HepG2 (cell line): ENCODE results near the gene EIF4A3. TPM values are rescaled to one million over a fixed set of nuclear protein-coding genes. Genes with fewer than 3 reads are reported as not detected.

Source experiments
- ARNT ChIP-seq: fragments of 450-650 bp; IDR thresholded peaks from 2 replicates; pipeline ENCODE4 v1.6.1; 2017
- DNMT1 ChIP-seq: sonication (generic); formaldehyde crosslinking; IDR thresholded peaks from 2 replicates; pipeline ENCODE4 v1.5.1; 2020; ENCODE audit warnings: mild to moderate bottlenecking, missing genetic modification reagents
- FIP1L1 ChIP-seq: fragments of 200-400 bp; formaldehyde crosslinking; IDR thresholded peaks from 2 replicates; pipeline ENCODE4 v1.6.1; 2018; ENCODE audit warnings: low read depth, mild to moderate bottlenecking, low read length, moderate library complexity, borderline replicate concordance; ENCODE audit not compliant: insufficient read depth
- FOXP1 ChIP-seq, 2 experiments: fragments of 450-650 bp in 1 of 2; IDR thresholded peaks; 2 replicates each; pipeline ENCODE4 v1.6.1; 2017 to 2018; ENCODE audit warnings: antibody characterized with exemption in 1 of 2
- NFKBIZ ChIP-seq: IDR thresholded peaks from 2 replicates; pipeline ENCODE4 v1.6.1; 2018; ENCODE audit warnings: missing genetic modification reagents, missing compliant biosample characterization
- NR2F1 ChIP-seq, 2 experiments: fragments of 450-650 bp in 1 of 2; formaldehyde crosslinking in 1 of 2; IDR thresholded peaks; 2 replicates each; pipeline versions ENCODE4 v1.5.0 to v1.6.1; 2016 to 2020; ENCODE audit warnings: mild to moderate bottlenecking in 1 of 2, missing compliant biosample characterization in 1 of 2, missing genetic modification reagents in 1 of 2, moderate library complexity in 1 of 2
- NR2F2 ChIP-seq: IDR thresholded peaks from 2 replicates; pipeline ENCODE4 v1.6.1; 2012; ENCODE audit warnings: low read depth, inconsistent platforms, borderline replicate concordance
- PHF5A ChIP-seq: IDR thresholded peaks from one replicate; pipeline ENCODE4 v1.6.1; 2018; ENCODE audit warnings: low read depth, missing genetic modification reagents; ENCODE audit not compliant: unreplicated experiment
- RBM39 ChIP-seq: fragments of 200-400 bp; formaldehyde crosslinking; IDR thresholded peaks from one replicate; pipeline ENCODE4 v1.6.1; 2018; ENCODE audit warnings: antibody characterized with exemption, mild to moderate bottlenecking, low read depth, low read length; ENCODE audit not compliant: poor library complexity, severe bottlenecking
- RELA ChIP-seq: sonication (generic); formaldehyde crosslinking; IDR thresholded peaks from 2 replicates; pipeline ENCODE4 v1.4.0; 2020; ENCODE audit warnings: missing genetic modification reagents
- RFX5 ChIP-seq: IDR thresholded peaks from 2 replicates; pipeline ENCODE4 v1.6.1; 2011; ENCODE audit warnings: low read depth, low read length, improper control_type of control experiment
- SNAPC2 ChIP-seq: sonication (generic); formaldehyde crosslinking; IDR thresholded peaks from 2 replicates; pipeline ENCODE4 v1.8.1; 2022; ENCODE audit warnings: mild to moderate bottlenecking, missing genetic modification reagents
- XRCC5 ChIP-seq: fragments of 200-400 bp; formaldehyde crosslinking; optimal IDR thresholded peaks from 2 replicates; pipeline ENCODE3; 2017; ENCODE audit warnings: mild to moderate bottlenecking, low read length
- ZMAT5 ChIP-seq: sonication (generic); formaldehyde crosslinking; IDR thresholded peaks from 2 replicates; pipeline ENCODE4 v1.5.0; 2020; ENCODE audit warnings: mild to moderate bottlenecking, low read depth, missing genetic modification reagents, borderline replicate concordance
- ZNF20 ChIP-seq: sonication (generic); formaldehyde crosslinking; IDR thresholded peaks from 2 replicates; pipeline ENCODE4 v1.4.0; 2020; ENCODE audit warnings: mild to moderate bottlenecking, moderate library complexity, missing genetic modification reagents
- ZNF432 ChIP-seq: sonication (generic); formaldehyde crosslinking; IDR thresholded peaks from 2 replicates; pipeline ENCODE4 v1.5.0; 2020; ENCODE audit warnings: missing genetic modification reagents, mild to moderate bottlenecking, borderline replicate concordance
- ZNF446 ChIP-seq: sonication (generic); formaldehyde crosslinking; IDR thresholded peaks from 2 replicates; pipeline ENCODE4 v1.5.0; 2020; ENCODE audit warnings: mild to moderate bottlenecking, missing genetic modification reagents
- ZNF468 ChIP-seq: sonication (generic); formaldehyde crosslinking; IDR thresholded peaks from 2 replicates; pipeline ENCODE4 v1.8.0; 2022; ENCODE audit warnings: mild to moderate bottlenecking, moderate library complexity, missing genetic modification reagents
- ZNF546 ChIP-seq: sonication (generic); formaldehyde crosslinking; conservative IDR thresholded peaks from 2 replicates; pipeline ENCODE4 v1.8.1; 2023; ENCODE audit warnings: mild to moderate bottlenecking, missing genetic modification reagents
- ZNF556 ChIP-seq: sonication (generic); formaldehyde crosslinking; IDR thresholded peaks from 2 replicates; pipeline ENCODE4 v1.4.0; 2020; ENCODE audit warnings: mild to moderate bottlenecking, missing genetic modification reagents, borderline replicate concordance
- ZNF572 ChIP-seq: sonication (generic); formaldehyde crosslinking; IDR thresholded peaks from 2 replicates; pipeline ENCODE4 v1.5.1; 2020; ENCODE audit warnings: mild to moderate bottlenecking, missing genetic modification reagents
- ZNF576 ChIP-seq: sonication (generic); formaldehyde crosslinking; IDR thresholded peaks from 2 replicates; pipeline ENCODE4 v1.4.0; 2020; ENCODE audit warnings: mild to moderate bottlenecking, missing genetic modification reagents
- ZNF770 ChIP-seq: sonication (generic); formaldehyde crosslinking; IDR thresholded peaks from 2 replicates; pipeline ENCODE4 v1.5.0; 2020; ENCODE audit warnings: mild to moderate bottlenecking, missing genetic modification reagents
- ZNF891 ChIP-seq: sonication (generic); formaldehyde crosslinking; IDR thresholded peaks from 2 replicates; pipeline ENCODE4 v1.5.0; 2020; ENCODE audit warnings: mild to moderate bottlenecking, missing genetic modification reagents
- polyA plus RNA-seq, 8 experiments: library from polyadenylated mRNA; depleted of rRNA in 3 of 8; stranded (reverse) in 7 of 8; unstranded in 1 of 8; fragments of >200 nt; fragmentation: Illumina TruSeq in 4 of 8; extraction: Trizol in 4 of 8; gene quantifications; 2 replicates each; pipeline versions ENCODE4 v1.2.1 to v1.2.3, GENCODE V29; 2011 to 2016; ENCODE audit warnings: low read depth in 4 of 8, missing spikeins in 1 of 8, mixed read lengths in 1 of 8; ENCODE audit not compliant: insufficient read depth in 1 of 8
- total RNA-seq, 5 experiments: library from RNA; depleted of rRNA; stranded (reverse); fragments of >200 nt; fragmentation: Illumina TruSeq; extraction: Trizol; gene quantifications; 2 replicates each; pipeline ENCODE4 v1.2.3, GENCODE V29; 2016; ENCODE audit warnings: low read depth in 1 of 5
- TF ChIP-seq, protein P1 (sequence below): sonication (generic); formaldehyde crosslinking; IDR thresholded peaks from 2 replicates; pipeline ENCODE4 v1.5.1; 2020; ENCODE audit warnings: mild to moderate bottlenecking, moderate library complexity, missing genetic modification reagents
- TF ChIP-seq, protein P2 (sequence below): sonication (generic); formaldehyde crosslinking; IDR thresholded peaks from 2 replicates; pipeline ENCODE4 v1.4.0; 2020; ENCODE audit warnings: mild to moderate bottlenecking, missing genetic modification reagents

EIF4A3 gene
- total and polyA plus RNA-seq, 2 of the 13 experiments (the other 11 are each of a cell fraction or from before 2014, with no cell fraction given) = 145 to 187 TPM

- TF ChIP-seq ZNF432 = no peak
- no peak for TF ChIP-seq ZMAT5 (CRISPR knock-in tag)
- TF ChIP-seq FIP1L1 = no peak
- no peak for TF ChIP-seq ZNF20 (CRISPR knock-in tag)
- TF ChIP-seq FOXP1 (IDR thresholded peaks at IDR 0.05) = no peak
- TF ChIP-seq FOXP1 (CRISPR knock-in tag; IDR thresholded peaks at IDR 0.05) = no peak
- no peak for TF ChIP-seq ARNT
- TF ChIP-seq ZNF891 = peak; percentile 39; the same call in 1 of the 2 replicates
- TF ChIP-seq DNMT1 = no peak
- no peak for TF ChIP-seq RFX5
- TF ChIP-seq RELA (CRISPR knock-in tag) = no peak
- no peak for TF ChIP-seq NFKBIZ (CRISPR knock-in tag)
- no peak; the same call in 1 of the 2 replicates for TF ChIP-seq NR2F2
- TF ChIP-seq, protein P1, sequence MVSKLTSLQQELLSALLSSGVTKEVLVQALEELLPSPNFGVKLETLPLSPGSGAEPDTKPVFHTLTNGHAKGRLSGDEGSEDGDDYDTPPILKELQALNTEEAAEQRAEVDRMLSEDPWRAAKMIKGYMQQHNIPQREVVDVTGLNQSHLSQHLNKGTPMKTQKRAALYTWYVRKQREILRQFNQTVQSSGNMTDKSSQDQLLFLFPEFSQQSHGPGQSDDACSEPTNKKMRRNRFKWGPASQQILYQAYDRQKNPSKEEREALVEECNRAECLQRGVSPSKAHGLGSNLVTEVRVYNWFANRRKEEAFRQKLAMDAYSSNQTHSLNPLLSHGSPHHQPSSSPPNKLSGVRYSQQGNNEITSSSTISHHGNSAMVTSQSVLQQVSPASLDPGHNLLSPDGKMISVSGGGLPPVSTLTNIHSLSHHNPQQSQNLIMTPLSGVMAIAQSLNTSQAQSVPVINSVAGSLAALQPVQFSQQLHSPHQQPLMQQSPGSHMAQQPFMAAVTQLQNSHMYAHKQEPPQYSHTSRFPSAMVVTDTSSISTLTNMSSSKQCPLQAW (CRISPR knock-in tag) = peak; percentile 92
- TF ChIP-seq ZNF446 (CRISPR knock-in tag) = no peak
- TF ChIP-seq, protein P2, sequence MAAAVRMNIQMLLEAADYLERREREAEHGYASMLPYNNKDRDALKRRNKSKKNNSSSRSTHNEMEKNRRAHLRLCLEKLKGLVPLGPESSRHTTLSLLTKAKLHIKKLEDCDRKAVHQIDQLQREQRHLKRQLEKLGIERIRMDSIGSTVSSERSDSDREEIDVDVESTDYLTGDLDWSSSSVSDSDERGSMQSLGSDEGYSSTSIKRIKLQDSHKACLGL (CRISPR knock-in tag) = peak; percentile 34
- TF ChIP-seq ZNF546 (CRISPR knock-in tag) = no peak
- TF ChIP-seq XRCC5 = peak; percentile 38
- no peak for TF ChIP-seq ZNF556 (CRISPR knock-in tag)
- 0 out of 2 replicates have a peak, but pooled peaks have one; percentile 67 for TF ChIP-seq ZNF576 (CRISPR knock-in tag)
- TF ChIP-seq NR2F1 (CRISPR knock-in tag; IDR thresholded peaks at IDR 0.05) = no peak
- TF ChIP-seq ZNF468 (CRISPR knock-in tag) = no peak
- no peak for TF ChIP-seq PHF5A (CRISPR knock-in tag)
- TF ChIP-seq RBM39 = no peak
- TF ChIP-seq ZNF572 = peak; percentile 95
- 0 out of 2 replicates have a peak, but pooled peaks have one; percentile 45 for TF ChIP-seq SNAPC2
- peak; percentile 44; the same call in 1 of the 2 replicates for TF ChIP-seq ZNF770 (CRISPR knock-in tag)
Observed at GRCh38 chr17:80101946-80102663, 44.8 kb downstream of the EIF4A3 start (continued).
